HEK293 (cell line): ENCODE results near the gene NAT16.

Source experiments
- GLIS2 ChIP-seq: fragments of 450-650 bp; formaldehyde crosslinking; IDR thresholded peaks from 2 replicates; pipeline ENCODE4 v1.5.1; 2016; ENCODE audit warnings: missing biosample characterization, missing genetic modification characterization
- HIC1 ChIP-seq: fragments of 450-650 bp; formaldehyde crosslinking; IDR thresholded peaks from 2 replicates; pipeline ENCODE4 v1.5.1; 2016; ENCODE audit warnings: missing biosample characterization, missing genetic modification characterization
- HOXC10 ChIP-seq: sonication (generic); formaldehyde crosslinking; IDR thresholded peaks from 2 replicates; pipeline ENCODE4 v1.8.1; 2023; ENCODE audit warnings: mild to moderate bottlenecking, missing genetic modification reagents
- KLF8 ChIP-seq: fragments of 450-650 bp; formaldehyde crosslinking; IDR thresholded peaks from 2 replicates; pipeline ENCODE4 v1.5.1; 2016; ENCODE audit warnings: missing biosample characterization, missing genetic modification characterization
- PBX3 ChIP-seq: sonication (generic); formaldehyde crosslinking; IDR thresholded peaks from 2 replicates; pipeline ENCODE4 v1.8.1; 2022; ENCODE audit warnings: mild to moderate bottlenecking, moderate library complexity, missing genetic modification reagents
- PRDM1 ChIP-seq: fragments of 450-650 bp; formaldehyde crosslinking; IDR thresholded peaks from 2 replicates; pipeline ENCODE4; 2016; ENCODE audit warnings: missing biosample characterization, missing genetic modification characterization
- PRDM6 ChIP-seq: fragments of 450-650 bp; formaldehyde crosslinking; IDR thresholded peaks from 2 replicates; pipeline ENCODE4 v1.5.1; 2017; ENCODE audit warnings: missing biosample characterization, missing genetic modification characterization
- TRIM28 ChIP-seq: IDR thresholded peaks from 2 replicates; pipeline ENCODE4 v1.6.1; 2011; ENCODE audit warnings: low read length, control low read depth, borderline replicate concordance
- ZBTB17 ChIP-seq: fragments of 450-650 bp; formaldehyde crosslinking; IDR thresholded peaks from 2 replicates; pipeline ENCODE4 v1.5.1; 2016; ENCODE audit warnings: missing biosample characterization, missing genetic modification characterization
- ZBTB7A ChIP-seq: fragments of 450-650 bp; formaldehyde crosslinking; IDR thresholded peaks from 2 replicates; pipeline ENCODE4 v1.5.1; 2016; ENCODE audit warnings: low read depth, missing biosample characterization, missing genetic modification characterization
- ZFP69B ChIP-seq: fragments of 450-650 bp; formaldehyde crosslinking; IDR thresholded peaks from 2 replicates; pipeline ENCODE4 v1.5.1; 2016; ENCODE audit warnings: missing biosample characterization, missing genetic modification characterization
- ZNF121 ChIP-seq: fragments of 450-650 bp; formaldehyde crosslinking; IDR thresholded peaks from 2 replicates; pipeline ENCODE4 v1.5.1; 2016; ENCODE audit warnings: missing biosample characterization, missing genetic modification characterization
- ZNF19 ChIP-seq: fragments of 450-650 bp; formaldehyde crosslinking; IDR thresholded peaks from 2 replicates; pipeline ENCODE4; 2016; ENCODE audit warnings: missing biosample characterization, missing genetic modification characterization, low read depth
- ZNF221 ChIP-seq: fragments of 450-650 bp; formaldehyde crosslinking; IDR thresholded peaks from 2 replicates; pipeline ENCODE4 v1.5.1; 2017; ENCODE audit warnings: missing biosample characterization, missing genetic modification characterization, borderline replicate concordance
- ZNF239 ChIP-seq: fragments of 450-650 bp; formaldehyde crosslinking; IDR thresholded peaks from 2 replicates; pipeline ENCODE4 v1.5.1; 2016; ENCODE audit warnings: missing biosample characterization, missing genetic modification characterization
- ZNF280D ChIP-seq: fragments of 450-650 bp; formaldehyde crosslinking; IDR thresholded peaks from 2 replicates; pipeline ENCODE4 v1.5.1; 2016; ENCODE audit warnings: missing biosample characterization, missing genetic modification characterization
- ZNF335 ChIP-seq: fragments of 450-650 bp; formaldehyde crosslinking; conservative IDR thresholded peaks from 2 replicates; pipeline ENCODE4 v1.5.1; 2016; ENCODE audit warnings: missing biosample characterization, missing genetic modification characterization
- ZNF354C ChIP-seq: fragments of 450-650 bp; formaldehyde crosslinking; IDR thresholded peaks from 2 replicates; pipeline ENCODE4 v1.5.1; 2016; ENCODE audit warnings: missing biosample characterization, missing genetic modification characterization, low read depth, borderline replicate concordance
- ZNF394 ChIP-seq: fragments of 450-650 bp; formaldehyde crosslinking; IDR thresholded peaks from 2 replicates; pipeline ENCODE4 v1.5.1; 2016; ENCODE audit warnings: missing biosample characterization, missing genetic modification characterization, mild to moderate bottlenecking, moderate library complexity, borderline replicate concordance
- ZNF398 ChIP-seq: fragments of 450-650 bp; formaldehyde crosslinking; IDR thresholded peaks from 2 replicates; pipeline ENCODE4 v1.5.1; 2017; ENCODE audit warnings: missing biosample characterization, missing genetic modification characterization
- ZNF548 ChIP-seq: fragments of 450-650 bp; formaldehyde crosslinking; IDR thresholded peaks from 2 replicates; pipeline ENCODE4 v1.5.1; 2016; ENCODE audit warnings: missing biosample characterization, missing genetic modification characterization
- ZNF555 ChIP-seq: fragments of 450-650 bp; formaldehyde crosslinking; conservative IDR thresholded peaks from 2 replicates; pipeline ENCODE4 v1.5.1; 2017; ENCODE audit warnings: missing biosample characterization, mild to moderate bottlenecking, missing genetic modification characterization, inconsistent platforms
- ZNF639 ChIP-seq: fragments of 450-650 bp; formaldehyde crosslinking; IDR thresholded peaks from 2 replicates; pipeline ENCODE4 v1.5.1; 2016; ENCODE audit warnings: missing biosample characterization, missing genetic modification characterization
- ZNF654 ChIP-seq: fragments of 450-650 bp; formaldehyde crosslinking; IDR thresholded peaks from 2 replicates; pipeline ENCODE4 v1.5.1; 2016; ENCODE audit warnings: low read depth, missing biosample characterization, missing genetic modification characterization
- ZNF76 ChIP-seq: fragments of 450-650 bp; formaldehyde crosslinking; IDR thresholded peaks from 2 replicates; pipeline ENCODE4; 2016; ENCODE audit warnings: low read depth, missing biosample characterization, missing genetic modification characterization, borderline replicate concordance
- ZNF768 ChIP-seq: fragments of 450-650 bp; formaldehyde crosslinking; IDR thresholded peaks from 2 replicates; pipeline ENCODE4 v1.5.1; 2018; ENCODE audit warnings: missing biosample characterization, mild to moderate bottlenecking, missing genetic modification characterization
- ZSCAN16 ChIP-seq: fragments of 450-650 bp; formaldehyde crosslinking; IDR thresholded peaks from 2 replicates; pipeline ENCODE4 v1.5.1; 2016; ENCODE audit warnings: missing biosample characterization, missing genetic modification characterization
- ZXDB ChIP-seq: fragments of 450-650 bp; formaldehyde crosslinking; IDR thresholded peaks from 2 replicates; pipeline ENCODE4 v1.5.1; 2016; ENCODE audit warnings: missing biosample characterization, missing genetic modification characterization

Gene NAT16

GRCh38 chr7:101169110-101169837 is 10.8 kb downstream of the NAT16 start (continued):
- TF ChIP-seq ZNF239: 0 out of 2 replicates have a peak, but pooled peaks have one; percentile 24
- no peak for TF ChIP-seq TRIM28
- peak; percentile 46 for TF ChIP-seq GLIS2 (tag by site-specific recombination)
- TF ChIP-seq HOXC10 (CRISPR knock-in tag): no peak
- TF ChIP-seq ZNF654 (tag by site-specific recombination): no peak; the same call in 1 of the 2 replicates
- TF ChIP-seq KLF8 (tag by site-specific recombination): peak; percentile 91
- no peak for TF ChIP-seq ZXDB
- TF ChIP-seq ZNF639 (tag by site-specific recombination): peak; percentile 89
- TF ChIP-seq ZNF19 (tag by site-specific recombination): no peak
- peak; percentile 84 for TF ChIP-seq ZNF398 (tag by site-specific recombination)
- TF ChIP-seq ZNF768: no peak
- no peak for TF ChIP-seq ZSCAN16
- peak; percentile 78 for TF ChIP-seq PRDM1 (tag by site-specific recombination)
- TF ChIP-seq ZBTB17 (tag by site-specific recombination): peak; percentile 62
- no peak; the same call in 1 of the 2 replicates for TF ChIP-seq ZNF394 (tag by site-specific recombination)
- no peak for TF ChIP-seq ZNF548
- TF ChIP-seq PBX3 (CRISPR knock-in tag): no peak
- TF ChIP-seq ZNF555: no peak
- TF ChIP-seq ZNF76 (tag by site-specific recombination): no peak
- peak; percentile 83 for TF ChIP-seq HIC1 (tag by site-specific recombination)
- peak; percentile 91 for TF ChIP-seq ZBTB7A (tag by site-specific recombination)
- no peak for TF ChIP-seq ZNF221 (tag by site-specific recombination)
- TF ChIP-seq PRDM6 (tag by site-specific recombination): no peak
- TF ChIP-seq ZNF121 (tag by site-specific recombination): no peak
- peak; percentile 60 for TF ChIP-seq ZFP69B (tag by site-specific recombination)
- TF ChIP-seq ZNF280D (tag by site-specific recombination): peak; percentile 66
- no peak for TF ChIP-seq ZNF354C
- TF ChIP-seq ZNF335 (tag by site-specific recombination): peak; percentile 50
